A549 (cell line): ENCODE data around the gene MEGF8. TPM values are rescaled to one million over a fixed set of nuclear protein-coding genes. Genes with fewer than 3 reads are reported as not detected.

ENCODE experiments used
- ATAC-seq, 2 experiments: fragments of 200-7000 bp in 1 of 2; fragments of >200 bp in 1 of 2; cut with Nextera tagmentation in 1 of 2; cut with Tn5 transposase in 1 of 2; 3 replicates each; pipeline versions ENCODE4 v1.8.0 to v1.9.1; 2018 to 2020; ENCODE audit warnings: mild to moderate bottlenecking in 1 of 2, moderate library complexity in 1 of 2
- CTCF ChIA-PET: fragments of 300-600 bp; sonication (Branson Sonifier 250); formaldehyde crosslinking; extraction: SDS; loops from one replicate; lab custom pipeline; 2021; ENCODE audit warnings: antibody characterized with exemption, inconsistent platforms; lab: Yijun Ruan, JAX
- POLR2A ChIA-PET: fragments of 350-600 bp; formaldehyde crosslinking; extraction: SDS; loops from one replicate; lab custom pipeline; 2021; ENCODE audit warnings: antibody characterized with exemption, inconsistent platforms; lab: Yijun Ruan, JAX
- DNase-seq, 2 experiments: peaks; one replicate each; pipeline versions ENCODE4 v3.0.0 to v3.0.0-alpha.2; 2011 to 2016; ENCODE audit warnings: low read depth in 1 of 2, low spot score in 1 of 2
- FAIRE-seq: peaks from 2 replicates; lab custom pipeline; 2011; peaks lifted over from hg19 to GRCh38; lab: Jason Lieb, UNC
- H3K27ac ChIP-seq, 2 experiments: fragments of >200 bp; sonication (Bioruptor Twin); formaldehyde crosslinking; 3 replicates each; pipeline ENCODE4 v1.5.1; 2016 to 2017
- H3K4me1 ChIP-seq: fragments of >200 bp; sonication (Bioruptor Twin); formaldehyde crosslinking; 3 replicates; pipeline ENCODE4 v1.6.1; 2016
- H3K4me2 ChIP-seq: fragments of >200 bp; sonication (Bioruptor Twin); formaldehyde crosslinking; 3 replicates; pipeline ENCODE4 v1.6.1; 2016
- H3K4me3 ChIP-seq: fragments of >200 bp; sonication (Bioruptor Twin); formaldehyde crosslinking; 3 replicates; pipeline ENCODE4 v1.5.1; 2016
- H3K9me3 ChIP-seq: fragments of >200 bp; sonication (Bioruptor Twin); formaldehyde crosslinking; 3 replicates; pipeline ENCODE4 v1.6.1; 2016
- BHLHE40 ChIP-seq: IDR thresholded peaks from 2 replicates; pipeline ENCODE4 v1.6.1; 2012; ENCODE audit warnings: low read depth, low read length, inconsistent platforms
- CBX2 ChIP-seq: fragments of 200-600 bp; sonication (generic); IDR thresholded peaks from 2 replicates; pipeline ENCODE4 v1.6.1; 2016; ENCODE audit warnings: low read depth, mild to moderate bottlenecking, borderline replicate concordance
- CHD2 ChIP-seq: fragments of 150-350 bp; IDR thresholded peaks from 2 replicates; pipeline ENCODE4 v1.6.1; 2014; ENCODE audit warnings: low read length; ENCODE audit not compliant: partially characterized antibody
- EHF ChIP-seq: fragments of 250-450 bp; sonication (Bioruptor Pico); IDR thresholded peaks from 2 replicates; pipeline ENCODE4 v1.5.0; 2020; ENCODE audit warnings: mild to moderate bottlenecking
- EHMT2 ChIP-seq: fragments of 200-600 bp; sonication (generic); IDR thresholded peaks from 2 replicates; pipeline ENCODE4 v1.6.1; 2016; ENCODE audit warnings: antibody characterized with exemption, low read depth, mild to moderate bottlenecking, moderate library complexity
- EP300 ChIP-seq, 2 experiments: fragments of >200 bp; sonication (Bioruptor Twin); formaldehyde crosslinking; IDR thresholded peaks; 2 replicates in 1 of 2; 3 replicates in 1 of 2; pipeline ENCODE4 v1.6.1; 2016 to 2017
- HDAC2 ChIP-seq: fragments of 200-600 bp; sonication (generic); IDR thresholded peaks from 2 replicates; pipeline ENCODE4 v1.6.1; 2016
- HEYL ChIP-seq: fragments of 250-450 bp; sonication (Bioruptor Pico); IDR thresholded peaks from 2 replicates; pipeline ENCODE4 v1.8.0; 2021; ENCODE audit warnings: mild to moderate bottlenecking, moderate library complexity
- KDM1A ChIP-seq: fragments of 200-600 bp; sonication (generic); IDR thresholded peaks from 2 replicates; pipeline ENCODE4 v1.6.1; 2016; ENCODE audit warnings: low read depth, mild to moderate bottlenecking
- NPAS2 ChIP-seq: fragments of 250-450 bp; sonication (Bioruptor Pico); IDR thresholded peaks from 2 replicates; pipeline ENCODE4 v1.8.0; 2022; ENCODE audit warnings: mild to moderate bottlenecking, moderate library complexity, borderline replicate concordance
- NR3C1 ChIP-seq: fragments of >200 bp; sonication (Bioruptor Twin); formaldehyde crosslinking; IDR thresholded peaks from 3 replicates; pipeline ENCODE4 v1.6.1; 2017
- PHF8 ChIP-seq: fragments of 200-600 bp; sonication (generic); IDR thresholded peaks from 2 replicates; pipeline ENCODE4 v1.6.1; 2016; ENCODE audit warnings: low read depth, mild to moderate bottlenecking, antibody characterized with exemption, moderate library complexity, borderline replicate concordance
- RAD21 ChIP-seq, 2 experiments: fragments of >200 bp in 1 of 2; sonication (Bioruptor Twin) in 1 of 2; formaldehyde crosslinking in 1 of 2; IDR thresholded peaks in 1 of 2; conservative IDR thresholded peaks in 1 of 2; 2 replicates in 1 of 2; 3 replicates in 1 of 2; pipeline ENCODE4 v1.6.1; 2012 to 2018; ENCODE audit warnings: inconsistent platforms in 1 of 2
- RCOR1 ChIP-seq: fragments of 150-350 bp; IDR thresholded peaks from 2 replicates; pipeline ENCODE4 v1.6.1; 2014; ENCODE audit warnings: antibody characterized with exemption, low read length, low read depth
- RFX5 ChIP-seq: fragments of 450-650 bp; IDR thresholded peaks from 2 replicates; pipeline ENCODE4 v1.7.1; 2014; ENCODE audit warnings: antibody characterized with exemption, mild to moderate bottlenecking, moderate library complexity
- SREBF2 ChIP-seq: fragments of 450-650 bp; IDR thresholded peaks from 2 replicates; pipeline ENCODE4 v1.6.1; 2014; ENCODE audit warnings: mild to moderate bottlenecking, moderate library complexity
- TFCP2L1 ChIP-seq: fragments of 250-450 bp; sonication (Bioruptor Pico); IDR thresholded peaks from 2 replicates; pipeline ENCODE4 v1.5.0; 2021; ENCODE audit warnings: mild to moderate bottlenecking
- TP53 ChIP-seq: fragments of 250-450 bp; sonication (Bioruptor Pico); IDR thresholded peaks from 2 replicates; pipeline ENCODE4 v1.5.0; 2021; ENCODE audit warnings: mild to moderate bottlenecking, moderate library complexity
- ZC3H11A ChIP-seq: fragments of 450-650 bp; IDR thresholded peaks from 2 replicates; pipeline ENCODE4 v1.6.1; 2014; ENCODE audit warnings: antibody characterized with exemption, mild to moderate bottlenecking
- ZSCAN20 ChIP-seq: fragments of 250-450 bp; sonication (Bioruptor Pico); IDR thresholded peaks from 2 replicates; pipeline ENCODE4 v1.8.0; 2022; ENCODE audit warnings: mild to moderate bottlenecking, moderate library complexity
- WGBS: methylation state at CpG from one replicate; pipeline ENCODE4 v1.1.6; 2017; ENCODE audit errors: missing lambda C conversion rate; 5-methylcytosine and 5-hydroxymethylcytosine counted together
- polyA plus RNA-seq, 4 experiments: library from polyadenylated mRNA; depleted of rRNA in 3 of 4; stranded (reverse); fragments of >200 nt; fragmentation: RNase III in 1 of 4; extraction: RNeasy Plus Mini Kit Qiagen cat#74134 plus additional on column Dnase treatment in 1 of 4; gene quantifications; 2 replicates in 3 of 4; 3 replicates in 1 of 4; pipeline ENCODE4 v1.2.3, GENCODE V29; 2011 to 2017
- TF ChIP-seq, protein P1 (sequence below): fragments of 250-450 bp; sonication (Bioruptor Pico); IDR thresholded peaks from 2 replicates; pipeline ENCODE4 v1.5.0; 2020; ENCODE audit warnings: low read depth, mild to moderate bottlenecking, moderate library complexity
- TF ChIP-seq, protein P2 (sequence below): IDR thresholded peaks from 2 replicates; pipeline ENCODE4 v1.6.1; 2012
- TF ChIP-seq, protein P3 (sequence below): IDR thresholded peaks from 2 replicates; pipeline ENCODE4 v1.6.1; 2012; ENCODE audit warnings: low read depth, borderline replicate concordance
- TF ChIP-seq, protein P4 (sequence below): fragments of 450-650 bp; IDR thresholded peaks from 2 replicates; pipeline ENCODE4 v1.6.1; 2014; ENCODE audit warnings: antibody characterized with exemption
- TF ChIP-seq, protein P5 (sequence below): fragments of 200-600 bp; sonication (generic); IDR thresholded peaks from 2 replicates; pipeline ENCODE4 v1.6.1; 2016; ENCODE audit warnings: antibody characterized with exemption, mild to moderate bottlenecking, moderate library complexity

The MEGF8 gene
- polyA plus RNA-seq, 2 of the 4 experiments (the other 2 are of a cell fraction): 10.4 to 27.2 TPM

DNA sequence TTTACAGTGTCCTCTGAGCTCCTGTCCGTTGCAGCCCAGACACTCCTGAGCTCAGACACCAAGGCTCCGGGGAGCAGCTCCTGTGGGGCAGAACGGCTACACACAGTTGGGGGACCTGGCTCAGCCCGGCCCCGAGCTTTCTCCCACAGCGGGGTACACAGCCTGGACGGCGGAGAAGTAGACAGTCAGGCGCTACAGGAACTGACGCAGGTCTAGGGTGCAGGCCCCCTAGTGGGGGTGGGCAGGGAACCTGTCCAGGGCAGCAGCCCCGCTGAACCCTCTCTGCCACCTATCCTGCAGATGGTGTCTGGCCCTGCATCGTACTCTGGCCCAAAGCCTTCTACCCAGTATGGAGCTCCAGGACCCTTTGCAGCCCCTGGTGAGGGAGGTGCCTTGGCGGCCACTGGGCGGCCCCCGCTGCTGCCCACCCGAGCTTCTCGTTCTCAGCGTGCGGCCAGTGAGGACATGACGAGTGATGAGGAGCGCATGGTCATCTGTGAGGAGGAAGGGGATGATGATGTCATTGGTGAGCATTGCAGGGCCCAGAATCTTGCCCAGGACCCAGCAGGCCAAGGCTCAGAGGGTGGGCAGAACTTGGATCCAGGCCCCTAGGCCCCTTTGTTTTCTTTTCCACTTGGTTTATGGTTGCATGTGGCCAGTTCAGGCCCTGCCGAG is 36.4 kb upstream of the MEGF8 start:
- no peak overlapping the region for H3K4me3 ChIP-seq
- TF ChIP-seq, protein P1, sequence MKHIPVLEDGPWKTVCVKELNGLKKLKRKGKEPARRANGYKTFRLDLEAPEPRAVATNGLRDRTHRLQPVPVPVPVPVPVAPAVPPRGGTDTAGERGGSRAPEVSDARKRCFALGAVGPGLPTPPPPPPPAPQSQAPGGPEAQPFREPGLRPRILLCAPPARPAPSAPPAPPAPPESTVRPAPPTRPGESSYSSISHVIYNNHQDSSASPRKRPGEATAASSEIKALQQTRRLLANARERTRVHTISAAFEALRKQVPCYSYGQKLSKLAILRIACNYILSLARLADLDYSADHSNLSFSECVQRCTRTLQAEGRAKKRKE: no peak
- TF ChIP-seq ZC3H11A (no peak), CHD2 (no peak)
- H3K4me2 ChIP-seq: no peak overlapping the region
- H3K9me3 ChIP-seq: no peaks in the 10 kb centered on the region
- CTCF ChIA-PET: interaction anchor here (0.7 to 23.7 kb wide), 10 partner anchors 11 to 181 kb away, joined by 3 to 616 read pairs (median 10); partner anchors contain the start of genes GSK3A, PAFAH1B3, POU2F2 and PRR19
- WGBS: 94% methylated on average over 22 of the region's 22 CpGs
- ATAC-seq: no peak
- DNase-seq: no peak
- H3K4me1 ChIP-seq: peaks cover 29% of the 10 kb centered on the region
- no peak for FAIRE-seq
- POLR2A ChIA-PET: interaction anchor here (1.9 kb wide), 1 partner anchor 46 kb away, joined by 6 read pairs; no protein-coding TSS in a partner anchor
- no peak overlapping the region for H3K27ac ChIP-seq

DNA sequence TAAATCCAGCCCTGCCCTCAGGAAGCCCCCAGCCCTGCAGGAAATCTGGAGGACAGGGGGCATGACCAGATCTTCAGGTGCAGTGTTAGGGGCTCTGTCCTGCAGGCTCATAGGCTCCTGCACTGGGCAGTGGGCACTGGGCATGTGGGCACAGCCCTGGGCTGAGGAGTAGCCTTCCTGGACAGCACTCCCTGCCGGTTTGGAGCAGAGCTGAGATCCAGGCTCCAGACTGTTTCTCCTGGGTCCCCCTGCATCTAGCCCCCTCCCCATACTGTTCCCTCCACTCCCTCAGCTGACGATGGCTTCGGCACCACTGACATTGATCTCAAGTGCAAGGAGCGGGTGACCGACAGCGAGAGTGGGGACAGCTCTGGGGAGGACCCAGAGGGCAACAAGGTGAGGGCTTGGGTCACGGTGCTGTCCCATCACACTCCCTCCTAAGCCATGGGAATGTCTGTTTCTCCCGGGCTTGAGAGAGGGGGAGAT is 35.8 kb upstream of the MEGF8 start:
- WGBS: 90% methylated on average over 8 of the region's 8 CpGs
- DNase-seq (no peak), ATAC-seq (no peak), FAIRE-seq (no peak)
- Histone ChIP-seq H3K9me3 (no peaks in the 10 kb centered on the region), H3K4me3 (no peak overlapping the region), H3K27ac (no peak overlapping the region), H3K4me1 (peaks cover 28% of the 10 kb centered on the region), H3K4me2 (no peak overlapping the region)
- POLR2A ChIA-PET: interaction anchor here (1.9 kb wide), 1 partner anchor 46 kb away, joined by 6 read pairs; no protein-coding TSS in a partner anchor
- no peak for TF ChIP-seq NR3C1
- TF ChIP-seq SREBF2: no peak
- no peak for TF ChIP-seq KDM1A
- no peak for TF ChIP-seq ZSCAN20 (CRISPR knock-in tag)
- TF ChIP-seq, protein P2, sequence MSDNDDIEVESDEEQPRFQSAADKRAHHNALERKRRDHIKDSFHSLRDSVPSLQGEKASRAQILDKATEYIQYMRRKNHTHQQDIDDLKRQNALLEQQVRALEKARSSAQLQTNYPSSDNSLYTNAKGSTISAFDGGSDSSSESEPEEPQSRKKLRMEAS: no peak
- TF ChIP-seq EHMT2: no peak
- no peak for TF ChIP-seq EHF (CRISPR knock-in tag)
- no peak for TF ChIP-seq HDAC2
- TF ChIP-seq PHF8: no peak
- no peak for TF ChIP-seq BHLHE40
- CTCF ChIA-PET: interaction anchor here (1.0 to 23.7 kb wide), 9 partner anchors 11 to 181 kb away, joined by 3 to 616 read pairs (median 11); partner anchors contain the start of genes GSK3A, PAFAH1B3, POU2F2 and PRR19

DNA sequence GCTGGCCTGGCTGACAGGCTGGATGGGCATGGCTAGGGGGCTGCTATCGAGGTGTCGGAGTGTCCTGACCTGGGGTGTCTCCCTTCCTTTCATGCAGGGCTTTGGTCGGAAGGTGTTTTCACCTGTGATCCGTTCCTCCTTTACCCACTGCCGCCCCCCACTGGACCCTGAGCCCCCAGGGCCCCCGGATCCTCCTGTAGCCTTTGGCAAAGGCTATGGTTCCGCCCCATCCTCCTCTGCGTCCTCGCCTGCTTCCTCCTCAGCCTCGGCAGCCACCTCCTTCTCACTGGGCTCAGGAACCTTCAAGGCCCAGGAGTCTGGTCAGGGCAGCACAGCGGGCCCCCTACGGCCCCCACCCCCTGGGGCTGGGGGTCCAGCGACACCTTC is 35.3 kb upstream of the MEGF8 start:
- no peak overlapping the region for H3K27ac ChIP-seq
- no peak overlapping the region for H3K4me2 ChIP-seq
- no peak for ATAC-seq
- no peak for DNase-seq
- H3K4me1 ChIP-seq: peaks cover 23% of the 10 kb centered on the region
- FAIRE-seq: no peak
- H3K9me3 ChIP-seq: no peaks in the 10 kb centered on the region
- ChIA-PET CTCF (interaction anchor here (0.8 to 23.7 kb wide), 12 partner anchors 10 to 158 kb away, joined by 3 to 616 read pairs (median 6); partner anchors contain the start of genes CIC, DEDD2, GSK3A and PAFAH1B3), POLR2A (interaction anchor here (1.9 kb wide), 1 partner anchor 47 kb away, joined by 6 read pairs; no protein-coding TSS in a partner anchor)
- 85% methylated on average over 12 of the region's 13 CpGs for WGBS
- no peak overlapping the region for H3K4me3 ChIP-seq
- no peak for TF ChIP-seq CBX2
- TF ChIP-seq RCOR1: no peak
- TF ChIP-seq, protein P3, sequence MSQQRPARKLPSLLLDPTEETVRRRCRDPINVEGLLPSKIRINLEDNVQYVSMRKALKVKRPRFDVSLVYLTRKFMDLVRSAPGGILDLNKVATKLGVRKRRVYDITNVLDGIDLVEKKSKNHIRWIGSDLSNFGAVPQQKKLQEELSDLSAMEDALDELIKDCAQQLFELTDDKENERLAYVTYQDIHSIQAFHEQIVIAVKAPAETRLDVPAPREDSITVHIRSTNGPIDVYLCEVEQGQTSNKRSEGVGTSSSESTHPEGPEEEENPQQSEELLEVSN: no peak
- TF ChIP-seq, protein P1: no peak
- no peak for TF ChIP-seq EP300 (IDR thresholded peaks at IDR 0.05)
- TF ChIP-seq NPAS2 (CRISPR knock-in tag): no peak
- TF ChIP-seq RFX5: no peak
- TF ChIP-seq HEYL (CRISPR knock-in tag): no peak
- TF ChIP-seq, protein P4, sequence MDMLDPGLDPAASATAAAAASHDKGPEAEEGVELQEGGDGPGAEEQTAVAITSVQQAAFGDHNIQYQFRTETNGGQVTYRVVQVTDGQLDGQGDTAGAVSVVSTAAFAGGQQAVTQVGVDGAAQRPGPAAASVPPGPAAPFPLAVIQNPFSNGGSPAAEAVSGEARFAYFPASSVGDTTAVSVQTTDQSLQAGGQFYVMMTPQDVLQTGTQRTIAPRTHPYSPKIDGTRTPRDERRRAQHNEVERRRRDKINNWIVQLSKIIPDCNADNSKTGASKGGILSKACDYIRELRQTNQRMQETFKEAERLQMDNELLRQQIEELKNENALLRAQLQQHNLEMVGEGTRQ: no peak
- TF ChIP-seq KDM1A: no peak
- TF ChIP-seq, protein P2: no peak
- no peak for TF ChIP-seq PHF8
- TF ChIP-seq TP53 (CRISPR knock-in tag): no peak
- TF ChIP-seq, protein P5, sequence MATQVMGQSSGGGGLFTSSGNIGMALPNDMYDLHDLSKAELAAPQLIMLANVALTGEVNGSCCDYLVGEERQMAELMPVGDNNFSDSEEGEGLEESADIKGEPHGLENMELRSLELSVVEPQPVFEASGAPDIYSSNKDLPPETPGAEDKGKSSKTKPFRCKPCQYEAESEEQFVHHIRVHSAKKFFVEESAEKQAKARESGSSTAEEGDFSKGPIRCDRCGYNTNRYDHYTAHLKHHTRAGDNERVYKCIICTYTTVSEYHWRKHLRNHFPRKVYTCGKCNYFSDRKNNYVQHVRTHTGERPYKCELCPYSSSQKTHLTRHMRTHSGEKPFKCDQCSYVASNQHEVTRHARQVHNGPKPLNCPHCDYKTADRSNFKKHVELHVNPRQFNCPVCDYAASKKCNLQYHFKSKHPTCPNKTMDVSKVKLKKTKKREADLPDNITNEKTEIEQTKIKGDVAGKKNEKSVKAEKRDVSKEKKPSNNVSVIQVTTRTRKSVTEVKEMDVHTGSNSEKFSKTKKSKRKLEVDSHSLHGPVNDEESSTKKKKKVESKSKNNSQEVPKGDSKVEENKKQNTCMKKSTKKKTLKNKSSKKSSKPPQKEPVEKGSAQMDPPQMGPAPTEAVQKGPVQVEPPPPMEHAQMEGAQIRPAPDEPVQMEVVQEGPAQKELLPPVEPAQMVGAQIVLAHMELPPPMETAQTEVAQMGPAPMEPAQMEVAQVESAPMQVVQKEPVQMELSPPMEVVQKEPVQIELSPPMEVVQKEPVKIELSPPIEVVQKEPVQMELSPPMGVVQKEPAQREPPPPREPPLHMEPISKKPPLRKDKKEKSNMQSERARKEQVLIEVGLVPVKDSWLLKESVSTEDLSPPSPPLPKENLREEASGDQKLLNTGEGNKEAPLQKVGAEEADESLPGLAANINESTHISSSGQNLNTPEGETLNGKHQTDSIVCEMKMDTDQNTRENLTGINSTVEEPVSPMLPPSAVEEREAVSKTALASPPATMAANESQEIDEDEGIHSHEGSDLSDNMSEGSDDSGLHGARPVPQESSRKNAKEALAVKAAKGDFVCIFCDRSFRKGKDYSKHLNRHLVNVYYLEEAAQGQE: no peak
- TF ChIP-seq TFCP2L1 (CRISPR knock-in tag): no peak
- no peak for TF ChIP-seq RAD21 (conservative IDR thresholded peaks at IDR 0.05 in 1 of 2, IDR thresholded peaks at IDR 0.05 in 1 of 2)
